K562 (cell line): ENCODE results near the gene RALGAPB. TPM values are rescaled to one million over a fixed set of nuclear protein-coding genes. Genes with fewer than 3 reads are reported as not detected.

Experiments
- CREM ChIP-seq: IDR thresholded peaks from 2 replicates; pipeline ENCODE4 v1.6.1; 2014; ENCODE audit warnings: antibody characterized with exemption, low read depth
- CTBP1 ChIP-seq: fragments of 450-650 bp; IDR thresholded peaks from 2 replicates; pipeline ENCODE4 v1.6.1; 2016; ENCODE audit warnings: borderline replicate concordance
- DIDO1 ChIP-seq: fragments of 450-650 bp; IDR thresholded peaks from 2 replicates; pipeline ENCODE4 v1.6.1; 2016; ENCODE audit warnings: low read depth, missing biosample characterization, missing genetic modification characterization
- ETV1 ChIP-seq: fragments of 450-650 bp; conservative IDR thresholded peaks from 2 replicates; pipeline ENCODE4 v1.6.1; 2016; ENCODE audit warnings: missing genetic modification characterization, control low read depth, low read depth, missing compliant biosample characterization
- HDAC2 ChIP-seq: fragments of 450-650 bp; IDR thresholded peaks from 2 replicates; pipeline ENCODE4 v1.6.1; 2016; ENCODE audit warnings: mild to moderate bottlenecking
- HIVEP1 ChIP-seq: fragments of 250-450 bp; sonication (Bioruptor Pico); IDR thresholded peaks from 2 replicates; pipeline ENCODE4 v1.4.0; 2020; ENCODE audit warnings: mild to moderate bottlenecking
- KDM5B ChIP-seq: fragments of 200-600 bp; sonication (generic); IDR thresholded peaks from 2 replicates; pipeline ENCODE4 v1.6.1; 2012; ENCODE audit warnings: low read depth, mild to moderate bottlenecking, moderate library complexity, low read length, control low read depth, inconsistent platforms; ENCODE audit not compliant: insufficient replicate concordance
- MNT ChIP-seq, 2 experiments: fragments of 450-650 bp; conservative IDR thresholded peaks; 2 replicates each; pipeline ENCODE4 v1.6.1; 2017; ENCODE audit warnings: mild to moderate bottlenecking in 2 of 2, moderate library complexity in 2 of 2
- MTA2 ChIP-seq: fragments of 450-650 bp; IDR thresholded peaks from 2 replicates; pipeline ENCODE4 v1.6.1; 2016; ENCODE audit warnings: low read depth
- MYC ChIP-seq, 2 experiments: fragments of 250-450 bp in 1 of 2; sonication (Bioruptor Pico) in 1 of 2; IDR thresholded peaks; 2 replicates each; pipeline versions ENCODE4 v1.5.1 to v1.6.1; 2012 to 2021; ENCODE audit warnings: low read depth in 2 of 2, borderline replicate concordance in 1 of 2, improper control_type of control experiment in 1 of 2, low read length in 1 of 2, mild to moderate bottlenecking in 1 of 2, moderate library complexity in 1 of 2
- PTTG1 ChIP-seq: fragments of 450-650 bp; IDR thresholded peaks from 2 replicates; pipeline ENCODE4 v1.6.1; 2016; ENCODE audit warnings: low read depth, mild to moderate bottlenecking, missing genetic modification characterization, missing compliant biosample characterization
- RBM14 ChIP-seq: fragments of 200-400 bp; formaldehyde crosslinking; IDR thresholded peaks from 2 replicates; pipeline ENCODE4 v1.6.1; 2018; ENCODE audit warnings: low read depth, mild to moderate bottlenecking, low read length, moderate library complexity, borderline replicate concordance; ENCODE audit not compliant: insufficient read depth
- TARDBP ChIP-seq: fragments of 450-650 bp; IDR thresholded peaks from 2 replicates; pipeline ENCODE4 v1.6.1; 2016
- WHSC1 ChIP-seq: IDR thresholded peaks from one replicate; pipeline ENCODE4 v1.6.1; 2012; ENCODE audit warnings: low read length, control low read depth, inconsistent platforms
- ZNF165 ChIP-seq: fragments of 250-450 bp; sonication (Bioruptor Pico); IDR thresholded peaks from 2 replicates; pipeline ENCODE4 v1.4.0; 2020; ENCODE audit warnings: borderline replicate concordance
- ZNF217 ChIP-seq: sonication (generic); formaldehyde crosslinking; IDR thresholded peaks from 2 replicates; pipeline ENCODE4 v1.8.0; 2022; ENCODE audit warnings: mild to moderate bottlenecking, missing genetic modification reagents
- ZNF584 ChIP-seq: fragments of 200-800 bp; sonication (Bioruptor generic); IDR thresholded peaks from 2 replicates; pipeline ENCODE4 v1.6.1; 2016; ENCODE audit warnings: low read depth, mild to moderate bottlenecking, missing genetic modification characterization, missing compliant biosample characterization
- ZNF740 ChIP-seq, 3 experiments: fragments of 200-800 bp in 1 of 3; sonication (Bioruptor generic) in 1 of 3; sonication (generic) in 1 of 3; formaldehyde crosslinking in 1 of 3; IDR thresholded peaks; 2 replicates each; pipeline versions ENCODE4 v1.6.1 to v1.8.0; 2016 to 2022; ENCODE audit warnings: mild to moderate bottlenecking in 2 of 3, missing compliant biosample characterization in 2 of 3, missing genetic modification characterization in 2 of 3, missing genetic modification reagents in 1 of 3
- polyA plus RNA-seq, 8 experiments: library from polyadenylated mRNA; depleted of rRNA in 4 of 8; stranded (reverse) in 5 of 8; unstranded in 3 of 8; fragments of >200 nt; fragmentation: Nextera tagmentation in 2 of 8; fragmentation: Illumina TruSeq in 1 of 8; extraction: Ambion mirVana in 2 of 8; extraction: Trizol in 1 of 8; gene quantifications; 2 replicates each; pipeline versions ENCODE4 v1.2.1 to v1.2.3, GENCODE V29; 2011 to 2014; ENCODE audit warnings: inconsistent platforms in 1 of 8, missing spikeins in 1 of 8
- total RNA-seq, 7 experiments: library from RNA; depleted of rRNA in 6 of 7; stranded (reverse); fragments of >200 nt in 6 of 7; fragmentation: Illumina TruSeq in 2 of 7; extraction: Trizol in 2 of 7; gene quantifications; 2 replicates each; pipeline versions ENCODE4 v1.2.1 to v1.2.3, GENCODE V29; 2011 to 2021; ENCODE audit warnings: low replicate concordance in 1 of 7
- TF ChIP-seq, protein P1 (sequence below): fragments of 150-350 bp; conservative IDR thresholded peaks from 2 replicates; pipeline ENCODE4 v1.6.1; 2014; ENCODE audit warnings: low read length

Gene RALGAPB
- total and polyA plus RNA-seq, 9 of the 15 experiments (the other 6 are each of a cell fraction or from before 2014, with no cell fraction given), result 4.3 to 25.6 (median 13.6) TPM

- TF ChIP-seq ZNF165, result no peak
- no peak for TF ChIP-seq HIVEP1 (CRISPR knock-in tag)
- TF ChIP-seq ETV1, result no peak
- TF ChIP-seq PTTG1 (tag), result no peak
- TF ChIP-seq, protein P1, sequence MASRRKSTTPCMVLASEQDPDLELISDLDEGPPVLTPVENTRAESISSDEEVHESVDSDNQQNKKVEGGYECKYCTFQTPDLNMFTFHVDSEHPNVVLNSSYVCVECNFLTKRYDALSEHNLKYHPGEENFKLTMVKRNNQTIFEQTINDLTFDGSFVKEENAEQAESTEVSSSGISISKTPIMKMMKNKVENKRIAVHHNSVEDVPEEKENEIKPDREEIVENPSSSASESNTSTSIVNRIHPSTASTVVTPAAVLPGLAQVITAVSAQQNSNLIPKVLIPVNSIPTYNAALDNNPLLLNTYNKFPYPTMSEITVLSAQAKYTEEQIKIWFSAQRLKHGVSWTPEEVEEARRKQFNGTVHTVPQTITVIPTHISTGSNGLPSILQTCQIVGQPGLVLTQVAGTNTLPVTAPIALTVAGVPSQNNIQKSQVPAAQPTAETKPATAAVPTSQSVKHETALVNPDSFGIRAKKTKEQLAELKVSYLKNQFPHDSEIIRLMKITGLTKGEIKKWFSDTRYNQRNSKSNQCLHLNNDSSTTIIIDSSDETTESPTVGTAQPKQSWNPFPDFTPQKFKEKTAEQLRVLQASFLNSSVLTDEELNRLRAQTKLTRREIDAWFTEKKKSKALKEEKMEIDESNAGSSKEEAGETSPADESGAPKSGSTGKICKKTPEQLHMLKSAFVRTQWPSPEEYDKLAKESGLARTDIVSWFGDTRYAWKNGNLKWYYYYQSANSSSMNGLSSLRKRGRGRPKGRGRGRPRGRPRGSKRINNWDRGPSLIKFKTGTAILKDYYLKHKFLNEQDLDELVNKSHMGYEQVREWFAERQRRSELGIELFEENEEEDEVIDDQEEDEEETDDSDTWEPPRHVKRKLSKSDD, result no peak
- peak; percentile 83 for TF ChIP-seq MTA2
- TF ChIP-seq MNT (conservative IDR thresholded peaks at IDR 0.05), result peak; percentile 37 to 75; a peak in 3 of 4 replicates
- no peak for TF ChIP-seq ZNF584 (CRISPR knock-in tag)
- TF ChIP-seq RBM14, result no peak
- no peak for TF ChIP-seq DIDO1
- TF ChIP-seq WHSC1, result no peak
- TF ChIP-seq CREM, result peak; percentile 25; the same call in 1 of the 2 replicates
- TF ChIP-seq MYC (IDR thresholded peaks at IDR 0.05; ENCODE audit: low read depth, low read length), result no peak
- TF ChIP-seq MYC (CRISPR knock-in tag; IDR thresholded peaks at IDR 0.05; ENCODE audit: borderline replicate concordance, low read depth), result no peak
- TF ChIP-seq ZNF217 (CRISPR knock-in tag), result no peak
- TF ChIP-seq TARDBP, result no peak
- TF ChIP-seq KDM5B, result no peak
- peak; percentile 74 for TF ChIP-seq CTBP1
- peak; percentile 95 for TF ChIP-seq HDAC2
- no peak for TF ChIP-seq ZNF740 (CRISPR knock-in tag; IDR thresholded peaks at IDR 0.05)
- TF ChIP-seq ZNF740 (tag; IDR thresholded peaks at IDR 0.05), result no peak
These were observed 19.6 kb upstream of the RALGAPB start (continued) for GRCh38 chr20:38452880-38453624.
